HCT116 (cell line): ENCODE data around the gene KCNAB3. TPM values are rescaled to one million over a fixed set of nuclear protein-coding genes. Genes with fewer than 3 reads are reported as not detected.
A peak's percentile ranks its signal among the peaks of the same experiment; 100 is the strongest.

Experiments
- ATAC-seq: fragments of 200-7000 bp; cut with Tn5 transposase; 2 replicates; pipeline ENCODE4 v1.9.1; 2020; ENCODE audit warnings: mild to moderate bottlenecking, moderate library complexity
- BruUV-seq: library from RNA; stranded (reverse); fragments of 400-500 nt; replicated peaks from 2 replicates; lab custom pipeline; 2021; lab: Mats Ljungman, UMichigan
- CTCF ChIA-PET: fragments of 300-600 bp; sonication (Branson Sonifier 250); formaldehyde crosslinking; loops from one replicate; lab custom pipeline; 2021; ENCODE audit warnings: antibody characterized with exemption; lab: Charles Lee
- POLR2A ChIA-PET: fragments of 300-600, 350-600 bp; sonication (Branson Sonifier 250); formaldehyde crosslinking; loops from one replicate; lab custom pipeline; 2021; ENCODE audit warnings: antibody characterized with exemption; lab: Charles Lee
- RAD21 ChIA-PET, 2 experiments: fragments of 300-600 bp; sonication (Branson Sonifier 250); formaldehyde crosslinking; loops; one replicate each; lab custom pipeline; 2023; ENCODE audit warnings: low total read pairs in 2 of 2; ENCODE audit not compliant: uncharacterized antibody in 2 of 2, unreplicated experiment in 2 of 2, low non-redundant PET in 1 of 2; lab: Charles Lee
- DNase-seq: peaks from one replicate; pipeline ENCODE4 v3.0.0-alpha.2; 2010; ENCODE audit warnings: low read depth, low spot score
- H2AFZ ChIP-seq: fragments of 200-600 bp; shearing (Covaris generic), sonication (generic); 2 replicates; pipeline ENCODE4 v1.6.1; 2017; ENCODE audit warnings: low read depth, mixed run types, mixed read lengths, antibody characterized with exemption, low read length; ENCODE audit not compliant: poor library complexity, severe bottlenecking
- H3K27ac ChIP-seq: 2 replicates; pipeline ENCODE4 v1.5.1; 2012; ENCODE audit warnings: low read depth, low read length
- H3K27me3 ChIP-seq: fragments of 200-600 bp; sonication (generic); 2 replicates; pipeline ENCODE4 v1.6.1; 2016; ENCODE audit warnings: mixed run types, low read length, mixed read lengths; ENCODE audit not compliant: insufficient read depth
- H3K36me3 ChIP-seq, 2 experiments: fragments of 200-500 bp in 1 of 2; fragments of 200-600 bp in 1 of 2; sonication (Bioruptor generic) in 1 of 2; sonication (generic) in 1 of 2; 2 replicates each; pipeline versions ENCODE4 v1.5.1 to v1.6.1; 2014 to 2016; ENCODE audit warnings: low read length in 2 of 2, inconsistent platforms in 1 of 2, mixed read lengths in 1 of 2, mixed run types in 1 of 2; ENCODE audit not compliant: insufficient read depth in 2 of 2, control insufficient read depth in 1 of 2
- H3K4me1 ChIP-seq, 2 experiments: fragments of 200-600 bp in 1 of 2; sonication (generic) in 1 of 2; 2 replicates each; pipeline versions ENCODE4 v1.5.1 to v1.6.1; 2012 to 2017; ENCODE audit warnings: low read length in 2 of 2, inconsistent platforms in 1 of 2, mild to moderate bottlenecking in 1 of 2, mixed read lengths in 1 of 2, mixed run types in 1 of 2, moderate library complexity in 1 of 2; ENCODE audit not compliant: insufficient read depth in 2 of 2, control insufficient read depth in 1 of 2
- H3K4me2 ChIP-seq: fragments of 200-600 bp; sonication (generic); 2 replicates; pipeline ENCODE4 v1.6.1; 2017; ENCODE audit warnings: mixed run types, low read length, mixed read lengths
- H3K4me3 ChIP-seq, 2 experiments: fragments of 200-600 bp in 1 of 2; sonication (generic) in 1 of 2; replicated peaks in 1 of 2; 2 replicates each; pipeline ENCODE4 v1.5.1; 2011 to 2016; ENCODE audit warnings: low read length in 2 of 2, control low read depth in 1 of 2, low read depth in 1 of 2, mild to moderate bottlenecking in 1 of 2, mixed read lengths in 1 of 2, mixed run types in 1 of 2
- H3K79me2 ChIP-seq: fragments of 200-600 bp; sonication (generic); 2 replicates; pipeline ENCODE4 v1.6.1; 2017; ENCODE audit warnings: mild to moderate bottlenecking, mixed run types, low read length, moderate library complexity, mixed read lengths; ENCODE audit not compliant: insufficient read depth
- H3K9ac ChIP-seq: fragments of 200-600 bp; sonication (generic); 2 replicates; pipeline ENCODE4 v1.6.1; 2016; ENCODE audit warnings: low read length, mixed read lengths
- H3K9me2 ChIP-seq: fragments of 200-600 bp; sonication (generic), shearing (Covaris generic); 2 replicates; pipeline ENCODE4 v1.6.1; 2017; ENCODE audit warnings: mixed run types, mild to moderate bottlenecking, moderate library complexity; ENCODE audit not compliant: insufficient read depth
- H3K9me3 ChIP-seq, 2 experiments: fragments of 200-500 bp in 1 of 2; fragments of 200-600 bp in 1 of 2; sonication (Bioruptor generic) in 1 of 2; sonication (generic) in 1 of 2; 2 replicates each; pipeline ENCODE4 v1.6.1; 2014 to 2017; ENCODE audit warnings: low read length in 2 of 2, mixed read lengths in 2 of 2, inconsistent platforms in 1 of 2, low read depth in 1 of 2, mild to moderate bottlenecking in 1 of 2, mixed run types in 1 of 2, moderate library complexity in 1 of 2; ENCODE audit not compliant: control insufficient read depth in 1 of 2, insufficient read depth in 1 of 2
- H4K20me1 ChIP-seq: fragments of 200-600 bp; sonication (generic), shearing (Covaris generic); 2 replicates; pipeline ENCODE4 v1.6.1; 2017; ENCODE audit warnings: mixed run types, mild to moderate bottlenecking, moderate library complexity; ENCODE audit not compliant: insufficient read depth
- CEBPB ChIP-seq: IDR thresholded peaks from 2 replicates; pipeline ENCODE4 v1.6.1; 2012; ENCODE audit warnings: low read depth
- ELF1 ChIP-seq: IDR thresholded peaks from 2 replicates; pipeline ENCODE4 v1.6.1; 2012; ENCODE audit warnings: low read depth, borderline replicate concordance
- EZH2 ChIP-seq: fragments of 200-600 bp; sonication (generic); IDR thresholded peaks from 2 replicates; pipeline ENCODE4 v1.6.1; 2017; ENCODE audit warnings: antibody characterized with exemption, mixed run types
- FOSL1 ChIP-seq: IDR thresholded peaks from 2 replicates; pipeline ENCODE4 v1.6.1; 2012; ENCODE audit warnings: low read depth
- JUND ChIP-seq: IDR thresholded peaks from 2 replicates; pipeline ENCODE4 v1.6.1; 2012
- POLR2AphosphoS5 ChIP-seq: IDR thresholded peaks from 2 replicates; pipeline ENCODE4 v1.6.1; 2011; ENCODE audit warnings: mild to moderate bottlenecking, low read depth, low read length, moderate library complexity
- RAD21 ChIP-seq: IDR thresholded peaks from 2 replicates; pipeline ENCODE4 v1.6.1; 2012; ENCODE audit warnings: low read depth, mild to moderate bottlenecking
- SP1 ChIP-seq: IDR thresholded peaks from 2 replicates; pipeline ENCODE4 v1.6.1; 2012; ENCODE audit warnings: low read depth
- SRF ChIP-seq: IDR thresholded peaks from 2 replicates; pipeline ENCODE4 v1.6.1; 2012; ENCODE audit warnings: low read depth
- TCF7L2 ChIP-seq: IDR thresholded peaks from 2 replicates; pipeline ENCODE4 v1.7.0; 2011; ENCODE audit warnings: borderline replicate concordance, inconsistent platforms; ENCODE audit not compliant: insufficient read depth, insufficient read length; ENCODE audit errors: extremely low read depth
- YY1 ChIP-seq: IDR thresholded peaks from 2 replicates; pipeline ENCODE4 v1.6.1; 2011; ENCODE audit warnings: low read length, low read depth, moderate library complexity, mild to moderate bottlenecking; ENCODE audit not compliant: insufficient replicate concordance; ENCODE audit errors: extremely low read depth
- ZFX ChIP-seq: fragments of 450-650 bp; IDR thresholded peaks from 2 replicates; pipeline ENCODE4 v1.6.1; 2017
- ZNF274 ChIP-seq: fragments of 200-500 bp; sonication (Bioruptor generic); IDR thresholded peaks from 2 replicates; pipeline ENCODE4 v1.6.1; 2014; ENCODE audit warnings: mild to moderate bottlenecking, low read depth, low read length, inconsistent platforms
- intact Hi-C: fragments of 100-400 bp; cut with micrococcal nuclease; formaldehyde crosslinking; loops from 2 replicates; pipeline ENCODE4 v1.10.0; 2022
- total RNA-seq: library from RNA; stranded (reverse); gene quantifications from one replicate; pipeline ENCODE4 v1.2.1, GENCODE V29; 2021; ENCODE audit not compliant: unreplicated experiment
- TF ChIP-seq, protein P1 (sequence below): IDR thresholded peaks from 2 replicates; pipeline ENCODE4 v1.6.1; 2012
- TF ChIP-seq, protein P2 (sequence below): IDR thresholded peaks from 2 replicates; pipeline ENCODE4 v1.6.1; 2012; ENCODE audit warnings: low read depth

The KCNAB3 gene
- total RNA-seq, 1 experiment from 2014 or later, result 7.1 TPM

DNA sequence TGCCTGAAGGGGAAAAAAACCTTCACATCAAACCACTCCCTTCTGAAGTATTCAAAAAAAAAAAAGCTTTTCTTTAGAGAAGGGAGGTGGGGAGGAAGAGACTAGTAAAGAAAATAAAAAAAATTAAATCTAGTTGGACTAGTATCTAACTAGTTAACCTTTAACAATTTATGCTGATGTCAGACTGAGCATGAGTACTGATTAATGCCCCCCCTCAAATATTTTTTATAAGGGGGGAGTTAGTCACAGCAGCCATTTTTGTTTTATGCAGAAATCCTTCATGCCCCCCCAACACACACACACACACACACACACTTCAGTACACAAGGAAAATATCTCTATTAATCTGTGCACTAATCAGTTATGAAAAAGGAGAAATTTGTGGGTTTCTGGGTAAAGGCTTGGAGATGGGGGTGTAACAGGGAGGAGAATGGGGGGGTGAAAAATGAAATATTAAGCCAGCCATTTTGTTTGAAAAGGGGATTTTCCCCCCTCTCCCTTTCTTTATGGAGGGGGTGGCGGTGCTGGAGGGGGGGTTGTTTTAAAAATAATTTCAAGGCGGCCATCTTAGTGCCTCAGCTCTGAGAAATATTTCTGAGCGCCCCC is 45.8 kb downstream of the KCNAB3 start:
- Histone ChIP-seq H3K9me2 (no peaks in the 10 kb centered on the region), H3K4me1 (peaks cover 29 to 41% of the 10 kb centered on the region in 2 experiments), H3K27me3 (no peaks in the 10 kb centered on the region), H3K9ac (0 out of 2 replicates have a peak overlapping the region, but pooled peaks have one; percentile 31), H4K20me1 (no peaks in the 10 kb centered on the region), H2AFZ (no peak overlapping the region), H3K4me2 (peak overlapping the region; percentile 66), H3K27ac (no peak overlapping the region; the same call in 1 of the 2 replicates), H3K36me3 (peaks cover 0 to 3% of the 10 kb centered on the region in 2 experiments; a peak in 2 of 4 replicates), H3K79me2 (peaks cover 25% of the 10 kb centered on the region), H3K9me3 (no peaks in the 10 kb centered on the region), H3K4me3 (peak overlapping the region; percentile 20 to 52; a peak in 3 of 4 replicates)
- ChIA-PET RAD21 (interaction anchor here in 1 of 2 experiments (0.6 kb wide), 1 partner anchor 275 kb away, joined by 5 read pairs; no protein-coding TSS in a partner anchor), CTCF (interaction anchor here (0.7 kb wide), 1 partner anchor 14 kb away, joined by 3 read pairs; no protein-coding TSS in a partner anchor), POLR2A (interaction anchor here (2.3 kb wide), 1 partner anchor 42 kb away, joined by 5 read pairs; no protein-coding TSS in a partner anchor)
- intact Hi-C loops, result no loop called here
- TF ChIP-seq, protein P1, sequence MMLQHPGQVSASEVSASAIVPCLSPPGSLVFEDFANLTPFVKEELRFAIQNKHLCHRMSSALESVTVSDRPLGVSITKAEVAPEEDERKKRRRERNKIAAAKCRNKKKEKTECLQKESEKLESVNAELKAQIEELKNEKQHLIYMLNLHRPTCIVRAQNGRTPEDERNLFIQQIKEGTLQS, result no peak
- no peak for TF ChIP-seq EZH2
- peak; percentile 56 for TF ChIP-seq YY1
- TF ChIP-seq TCF7L2, result no peak
- BruUV-seq, result TSS peak; percentile 23
- DNase-seq (no peak), ATAC-seq (no peak)

DNA sequence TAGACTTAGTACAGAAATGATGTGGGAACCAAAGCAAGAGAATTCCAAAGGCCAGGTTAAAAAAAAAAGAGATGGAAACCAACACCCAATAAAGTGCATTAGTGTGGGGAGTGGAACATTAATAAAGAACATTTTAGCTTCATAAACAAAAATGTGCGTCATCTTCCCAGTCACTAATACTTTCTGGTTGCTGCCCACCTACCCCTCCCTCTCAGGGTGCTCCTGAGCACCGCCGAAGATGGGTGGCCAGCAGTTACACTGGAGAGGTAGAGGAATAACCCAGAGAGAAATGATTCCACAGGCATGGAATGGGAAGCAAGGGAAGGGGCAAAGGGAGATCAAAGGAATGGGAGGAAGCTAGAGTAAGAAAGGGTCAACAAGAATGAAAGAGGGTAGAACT is 47.0 kb downstream of the KCNAB3 start:
- Histone ChIP-seq H3K36me3 (peaks cover 0 to 3% of the 10 kb centered on the region in 2 experiments; a peak in 2 of 4 replicates), H3K4me2 (no peak overlapping the region), H3K27ac (no peak overlapping the region), H4K20me1 (no peaks in the 10 kb centered on the region), H2AFZ (no peak overlapping the region), H3K9me2 (no peaks in the 10 kb centered on the region), H3K4me1 (peaks cover 18 to 29% of the 10 kb centered on the region in 2 experiments), H3K9me3 (no peaks in the 10 kb centered on the region), H3K27me3 (no peaks in the 10 kb centered on the region), H3K4me3 (no peak overlapping the region), H3K9ac (no peak overlapping the region), H3K79me2 (peaks cover 13% of the 10 kb centered on the region; the same call in 1 of the 2 replicates)
- ATAC-seq (no peak), DNase-seq (no peak)
- CTCF ChIA-PET, result no interaction called here
- RAD21 ChIA-PET, result no interaction called here
- intact Hi-C loops, result no loop called here
- POLR2A ChIA-PET, result interaction anchor here (1.0 to 2.3 kb wide), 2 partner anchors 14 to 41 kb away, joined by 3 to 5 read pairs; no protein-coding TSS in a partner anchor
- no TSS peak for BruUV-seq
- TF ChIP-seq CEBPB (no peak), ELF1 (no peak), SP1 (no peak), YY1 (no peak), TCF7L2 (no peak), ZNF274 (no peak), ZFX (no peak), SRF (no peak), JUND (no peak), FOSL1 (no peak), RAD21 (no peak), POLR2AphosphoS5 (no peak)
- TF ChIP-seq, protein P1, result no peak
- TF ChIP-seq, protein P2, sequence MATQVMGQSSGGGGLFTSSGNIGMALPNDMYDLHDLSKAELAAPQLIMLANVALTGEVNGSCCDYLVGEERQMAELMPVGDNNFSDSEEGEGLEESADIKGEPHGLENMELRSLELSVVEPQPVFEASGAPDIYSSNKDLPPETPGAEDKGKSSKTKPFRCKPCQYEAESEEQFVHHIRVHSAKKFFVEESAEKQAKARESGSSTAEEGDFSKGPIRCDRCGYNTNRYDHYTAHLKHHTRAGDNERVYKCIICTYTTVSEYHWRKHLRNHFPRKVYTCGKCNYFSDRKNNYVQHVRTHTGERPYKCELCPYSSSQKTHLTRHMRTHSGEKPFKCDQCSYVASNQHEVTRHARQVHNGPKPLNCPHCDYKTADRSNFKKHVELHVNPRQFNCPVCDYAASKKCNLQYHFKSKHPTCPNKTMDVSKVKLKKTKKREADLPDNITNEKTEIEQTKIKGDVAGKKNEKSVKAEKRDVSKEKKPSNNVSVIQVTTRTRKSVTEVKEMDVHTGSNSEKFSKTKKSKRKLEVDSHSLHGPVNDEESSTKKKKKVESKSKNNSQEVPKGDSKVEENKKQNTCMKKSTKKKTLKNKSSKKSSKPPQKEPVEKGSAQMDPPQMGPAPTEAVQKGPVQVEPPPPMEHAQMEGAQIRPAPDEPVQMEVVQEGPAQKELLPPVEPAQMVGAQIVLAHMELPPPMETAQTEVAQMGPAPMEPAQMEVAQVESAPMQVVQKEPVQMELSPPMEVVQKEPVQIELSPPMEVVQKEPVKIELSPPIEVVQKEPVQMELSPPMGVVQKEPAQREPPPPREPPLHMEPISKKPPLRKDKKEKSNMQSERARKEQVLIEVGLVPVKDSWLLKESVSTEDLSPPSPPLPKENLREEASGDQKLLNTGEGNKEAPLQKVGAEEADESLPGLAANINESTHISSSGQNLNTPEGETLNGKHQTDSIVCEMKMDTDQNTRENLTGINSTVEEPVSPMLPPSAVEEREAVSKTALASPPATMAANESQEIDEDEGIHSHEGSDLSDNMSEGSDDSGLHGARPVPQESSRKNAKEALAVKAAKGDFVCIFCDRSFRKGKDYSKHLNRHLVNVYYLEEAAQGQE, result no peak
